ENCODE data around the gene MEF2D.

DNA sequence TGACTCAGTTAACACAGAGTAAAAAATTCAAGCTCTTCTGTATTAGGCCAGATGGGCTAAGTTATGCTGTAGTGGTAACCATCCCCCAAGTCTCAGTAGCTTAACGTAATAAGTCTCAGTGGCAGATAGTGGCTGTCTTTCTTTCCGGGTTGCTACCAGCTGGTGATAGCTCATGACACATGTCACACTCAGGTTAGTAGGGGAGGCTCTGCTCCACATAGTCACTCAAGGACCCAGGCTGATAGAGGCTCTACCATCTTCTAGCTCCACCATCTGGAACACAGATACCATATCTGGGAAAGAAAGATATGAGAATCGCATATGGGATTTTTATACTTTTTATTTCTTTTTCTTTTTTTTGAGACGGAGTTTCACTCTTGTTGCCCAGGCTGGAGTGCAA is 16.2 kb upstream of the MEF2D start:
- no peak for TF ChIP-seq EZH2phosphoT487 (IDR thresholded peaks at IDR 0.05; ENCODE audit: borderline replicate concordance)
- TF ChIP-seq, protein P1, sequence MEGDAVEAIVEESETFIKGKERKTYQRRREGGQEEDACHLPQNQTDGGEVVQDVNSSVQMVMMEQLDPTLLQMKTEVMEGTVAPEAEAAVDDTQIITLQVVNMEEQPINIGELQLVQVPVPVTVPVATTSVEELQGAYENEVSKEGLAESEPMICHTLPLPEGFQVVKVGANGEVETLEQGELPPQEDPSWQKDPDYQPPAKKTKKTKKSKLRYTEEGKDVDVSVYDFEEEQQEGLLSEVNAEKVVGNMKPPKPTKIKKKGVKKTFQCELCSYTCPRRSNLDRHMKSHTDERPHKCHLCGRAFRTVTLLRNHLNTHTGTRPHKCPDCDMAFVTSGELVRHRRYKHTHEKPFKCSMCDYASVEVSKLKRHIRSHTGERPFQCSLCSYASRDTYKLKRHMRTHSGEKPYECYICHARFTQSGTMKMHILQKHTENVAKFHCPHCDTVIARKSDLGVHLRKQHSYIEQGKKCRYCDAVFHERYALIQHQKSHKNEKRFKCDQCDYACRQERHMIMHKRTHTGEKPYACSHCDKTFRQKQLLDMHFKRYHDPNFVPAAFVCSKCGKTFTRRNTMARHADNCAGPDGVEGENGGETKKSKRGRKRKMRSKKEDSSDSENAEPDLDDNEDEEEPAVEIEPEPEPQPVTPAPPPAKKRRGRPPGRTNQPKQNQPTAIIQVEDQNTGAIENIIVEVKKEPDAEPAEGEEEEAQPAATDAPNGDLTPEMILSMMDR (conservative IDR thresholded peaks at IDR 0.05; ENCODE audit: low read length) = no peak
